ENCODE measurements around the gene FOCAD. TPM values are rescaled to one million over a fixed set of nuclear protein-coding genes. Genes with fewer than 3 reads are reported as not detected.

Gene FOCAD
- total and polyA plus RNA-seq, 2 of the 8 experiments (the other 6 are each of a cell fraction or from before 2014, with no cell fraction given), result 22.0 to 38.4 TPM

- TF ChIP-seq SIN3A (conservative IDR thresholded peaks at IDR 0.05 in 1 of 2, IDR thresholded peaks at IDR 0.05 in 1 of 2; ENCODE audit: low read depth in 1 of 2, low read length in 2 of 2), result no peak
- no peak for TF ChIP-seq SUZ12 (IDR thresholded peaks at IDR 0.05; ENCODE audit: low read length)
- TF ChIP-seq CHD1 (IDR thresholded peaks at IDR 0.05; ENCODE audit: low read depth, low read length), result no peak
- no peak for TF ChIP-seq BCL11A (IDR thresholded peaks at IDR 0.05; ENCODE audit: low read depth in 2 of 2, low read length in 2 of 2)
- TF ChIP-seq CHD7 (IDR thresholded peaks at IDR 0.05; ENCODE audit: insufficient replicate concordance, low read length), result no peak
Observed at GRCh38 chr9:20740929-20741582, 57.0 kb downstream of the FOCAD start (continued).

Measured in H1 (cell line).